Mesenchymal stem cell (in vitro differentiated cells and primary cell): ENCODE data around the gene DGCR6.
"Not testable (repeated sequence)": the region's sequence is repeated elsewhere in the genome, so short reads cannot be mapped to it uniquely, and the experiment has no call there.

ENCODE experiments used
- DNase-seq: peaks from one replicate; pipeline ENCODE4 v3.0.0-alpha.2; 2013
- H2AFZ ChIP-seq: one replicate; pipeline ENCODE4 v1.6.1; 2013; ENCODE audit warnings: low read depth, mild to moderate bottlenecking, control low read depth, inconsistent platforms, low read length, moderate library complexity
- H2AK5ac ChIP-seq: 2 replicates; pipeline ENCODE4 v1.6.1; 2013; ENCODE audit warnings: low read length, moderate library complexity, mild to moderate bottlenecking, inconsistent platforms; ENCODE audit not compliant: severe bottlenecking
- H2BK120ac ChIP-seq: one replicate; pipeline ENCODE4 v1.6.1; 2013; ENCODE audit warnings: low read depth, mild to moderate bottlenecking, inconsistent platforms, low read length, moderate library complexity
- H2BK12ac ChIP-seq, 2 experiments: one replicate each; pipeline ENCODE4 v1.6.1; 2013; ENCODE audit warnings: inconsistent platforms in 2 of 2, low read length in 2 of 2, mild to moderate bottlenecking in 2 of 2, moderate library complexity in 2 of 2, control low read depth in 1 of 2
- H2BK15ac ChIP-seq: one replicate; pipeline ENCODE4 v1.6.1; 2013; ENCODE audit warnings: mild to moderate bottlenecking, low read depth, inconsistent platforms; ENCODE audit not compliant: poor library complexity, severe bottlenecking
- H2BK5ac ChIP-seq: 2 replicates; pipeline ENCODE4 v1.6.1; 2013; ENCODE audit warnings: low read depth, mild to moderate bottlenecking, low read length, control low read depth, inconsistent platforms; ENCODE audit not compliant: poor library complexity, severe bottlenecking
- H3K14ac ChIP-seq, 2 experiments: one replicate each; pipeline ENCODE4 v1.6.1; 2013; ENCODE audit warnings: inconsistent platforms in 2 of 2, low read length in 2 of 2, control low read depth in 1 of 2, mild to moderate bottlenecking in 1 of 2, moderate library complexity in 1 of 2
- H3K18ac ChIP-seq, 2 experiments: one replicate each; pipeline ENCODE4 v1.6.1; 2013; ENCODE audit warnings: inconsistent platforms in 2 of 2, low read length in 2 of 2, control low read depth in 1 of 2, low read depth in 1 of 2, mild to moderate bottlenecking in 1 of 2
- H3K23ac ChIP-seq, 2 experiments: one replicate each; pipeline ENCODE4 v1.6.1; 2013; ENCODE audit warnings: inconsistent platforms in 2 of 2, low read length in 2 of 2, mild to moderate bottlenecking in 2 of 2, moderate library complexity in 2 of 2, control low read depth in 1 of 2
- H3K27ac ChIP-seq: 2 replicates; pipeline ENCODE4 v1.5.1; 2013; ENCODE audit warnings: mild to moderate bottlenecking, moderate library complexity, low read length, control low read depth, inconsistent platforms; ENCODE audit not compliant: poor library complexity, severe bottlenecking
- H3K27me3 ChIP-seq, 2 experiments: 2 replicates each; pipeline versions ENCODE4 v1.6.1 to v1.7.0; 2013; ENCODE audit warnings: low read length in 2 of 2, mild to moderate bottlenecking in 2 of 2, moderate library complexity in 2 of 2, control low read depth in 1 of 2, inconsistent platforms in 1 of 2; ENCODE audit not compliant: control insufficient read depth in 1 of 2, insufficient read depth in 1 of 2
- H3K36me3 ChIP-seq, 2 experiments: 2 replicates each; pipeline versions ENCODE4 v1.6.1 to v1.7.0; 2013; ENCODE audit warnings: low read length in 2 of 2, control low read depth in 1 of 2, inconsistent platforms in 1 of 2, low read depth in 1 of 2, mild to moderate bottlenecking in 1 of 2; ENCODE audit not compliant: insufficient read depth in 2 of 2, control insufficient read depth in 1 of 2
- H3K4ac ChIP-seq, 2 experiments: one replicate each; pipeline ENCODE4 v1.6.1; 2013; ENCODE audit warnings: inconsistent platforms in 2 of 2, low read length in 2 of 2, mild to moderate bottlenecking in 2 of 2, moderate library complexity in 2 of 2, control low read depth in 1 of 2, low read depth in 1 of 2
- H3K4me1 ChIP-seq: 2 replicates; pipeline ENCODE4 v1.6.1; 2013; ENCODE audit warnings: low read depth, low read length, control low read depth; ENCODE audit not compliant: control insufficient read depth, insufficient read depth
- H3K4me2 ChIP-seq: 2 replicates; pipeline ENCODE4 v1.6.1; 2013; ENCODE audit warnings: low read length, mild to moderate bottlenecking, inconsistent platforms; ENCODE audit not compliant: poor library complexity, severe bottlenecking
- H3K4me3 ChIP-seq, 2 experiments: 2 replicates each; pipeline versions ENCODE4 v1.5.1 to v1.7.0; 2013; ENCODE audit warnings: low read length in 2 of 2, mild to moderate bottlenecking in 2 of 2, control low read depth in 1 of 2, low read depth in 1 of 2; ENCODE audit not compliant: insufficient read depth in 1 of 2
- H3K79me1 ChIP-seq: replicated peaks from 2 replicates; pipeline ENCODE4 v1.6.1; 2013; ENCODE audit warnings: mild to moderate bottlenecking, control low read depth, low read length, inconsistent platforms; ENCODE audit not compliant: poor library complexity, severe bottlenecking
- H3K9ac ChIP-seq: 2 replicates; pipeline ENCODE4 v1.7.0; 2013; ENCODE audit warnings: mild to moderate bottlenecking, low read length, moderate library complexity
- H3K9me3 ChIP-seq: 2 replicates; pipeline ENCODE4 v1.7.0; 2013; ENCODE audit warnings: mild to moderate bottlenecking, low read length; ENCODE audit not compliant: control insufficient read depth
- H4K8ac ChIP-seq: one replicate; pipeline ENCODE4 v1.6.1; 2013; ENCODE audit warnings: inconsistent platforms, mild to moderate bottlenecking, low read length, moderate library complexity
- H4K91ac ChIP-seq: one replicate; pipeline ENCODE4 v1.6.1; 2013; ENCODE audit warnings: mild to moderate bottlenecking, low read length, inconsistent platforms
- WGBS: methylation state at CpG from one replicate; pipeline ENCODE4 v1.1.7; 2013; ENCODE audit warnings: mixed read lengths; 5-methylcytosine and 5-hydroxymethylcytosine counted together

DGCR6 gene

GRCh38 chr22:18950141-18950540 lies 44.0 kb downstream of the DGCR6 start:
- Histone ChIP-seq H3K23ac (no peak overlapping the region), H3K4me2 (no peak overlapping the region), H3K4ac (no peak overlapping the region), H2BK12ac (no peak overlapping the region), H3K18ac (no peak overlapping the region), H3K4me1 (no peaks in the 10 kb centered on the region), H2BK120ac (no peak overlapping the region), H2BK15ac (no peak overlapping the region), H3K36me3 (no peaks in the 10 kb centered on the region), H4K8ac (no peak overlapping the region), H4K91ac (peak overlapping the region; percentile 61), H3K79me1 (no peaks in the 10 kb centered on the region), H3K9ac (no peak overlapping the region), H3K4me3 (no peak overlapping the region), H2BK5ac (no peak overlapping the region), H2AFZ (no peak overlapping the region), H2AK5ac (no peak overlapping the region), H3K14ac (no peak overlapping the region), H3K9me3 (no peaks in the 10 kb centered on the region), H3K27me3 (peaks cover 0 to 34% of the 10 kb centered on the region in 2 experiments), H3K27ac (no peak overlapping the region)
- 90% methylated on average over 5 of the region's 5 CpGs for WGBS
- DNase-seq = no peak

DNA sequence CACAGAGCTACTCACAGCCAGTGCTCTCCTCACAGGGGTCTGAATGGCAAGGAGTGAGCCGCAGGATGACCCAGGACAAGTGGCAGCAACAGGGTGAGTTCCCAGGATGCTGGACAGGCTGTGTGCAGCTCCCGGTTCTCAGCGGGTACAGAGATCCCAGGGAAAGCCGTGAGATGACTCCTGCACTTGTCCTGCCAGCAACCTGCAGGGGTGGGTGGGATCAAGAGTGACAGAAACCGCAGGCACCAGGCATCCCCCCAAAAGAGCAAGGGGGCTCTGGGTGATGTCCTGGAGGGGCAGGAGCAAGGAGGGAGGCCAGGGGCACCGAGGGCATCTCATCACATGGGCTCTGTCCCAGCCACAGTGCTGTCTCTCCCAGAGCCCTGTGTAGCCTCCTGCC lies 45.9 kb downstream of the DGCR6 start:
- no peak overlapping the region for H3K4me2 ChIP-seq
- no peak overlapping the region for H4K91ac ChIP-seq
- H2AK5ac ChIP-seq = no peak overlapping the region
- H3K9ac ChIP-seq = no peak overlapping the region
- no peak overlapping the region for H2AFZ ChIP-seq
- no peak overlapping the region for H3K27ac ChIP-seq
- H4K8ac ChIP-seq = no peak overlapping the region
- H3K4ac ChIP-seq = no peak overlapping the region
- H3K14ac ChIP-seq = no peak overlapping the region
- H3K4me1 ChIP-seq = no peaks in the 10 kb centered on the region
- peaks cover 0 to 34% of the 10 kb centered on the region in 2 experiments for H3K27me3 ChIP-seq
- H2BK120ac ChIP-seq = no peak overlapping the region
- no peak overlapping the region for H2BK15ac ChIP-seq
- H3K18ac ChIP-seq = no peak overlapping the region
- H2BK5ac ChIP-seq = no peak overlapping the region
- DNase-seq = no peak
- no peak overlapping the region for H3K4me3 ChIP-seq
- no peaks in the 10 kb centered on the region for H3K79me1 ChIP-seq
- no peak overlapping the region for H3K23ac ChIP-seq
- no peaks in the 10 kb centered on the region for H3K36me3 ChIP-seq
- 87% methylated on average over 6 of the region's 6 CpGs for WGBS
- H3K9me3 ChIP-seq = no peaks in the 10 kb centered on the region
- H2BK12ac ChIP-seq = no peak overlapping the region

- not testable (repeated sequence) for H3K23ac ChIP-seq, H3K14ac ChIP-seq, H4K8ac ChIP-seq, H2BK5ac ChIP-seq, DNase-seq, H2AK5ac ChIP-seq, H2BK120ac ChIP-seq, H3K4me1 ChIP-seq, H3K4me2 ChIP-seq, H3K4ac ChIP-seq, H3K9ac ChIP-seq, H3K9me3 ChIP-seq, H3K79me1 ChIP-seq, H3K4me3 ChIP-seq, H3K18ac ChIP-seq, H2AFZ ChIP-seq, H2BK12ac ChIP-seq, H3K36me3 ChIP-seq, H2BK15ac ChIP-seq, H4K91ac ChIP-seq, H3K27ac ChIP-seq
- 74% methylated on average over 8 of the region's 14 CpGs for WGBS
- peaks cover 0 to 34% of the 10 kb centered on the region in 2 experiments for H3K27me3 ChIP-seq
Measured at GRCh38 chr22:18953128-18953527, 47.0 kb downstream of the DGCR6 start.

GRCh38 chr22:18954303-18954989 lies 48.3 kb downstream of the DGCR6 start:
- not testable (repeated sequence) for H4K8ac ChIP-seq, H3K4me1 ChIP-seq, H3K36me3 ChIP-seq, H2AFZ ChIP-seq, H3K9me3 ChIP-seq, H2BK15ac ChIP-seq, H3K4me2 ChIP-seq, H2BK5ac ChIP-seq, H3K27ac ChIP-seq, H4K91ac ChIP-seq, H3K79me1 ChIP-seq, H2BK120ac ChIP-seq, H3K9ac ChIP-seq, H3K14ac ChIP-seq, H3K18ac ChIP-seq, H3K4ac ChIP-seq, H2AK5ac ChIP-seq, H3K4me3 ChIP-seq, H3K23ac ChIP-seq, H2BK12ac ChIP-seq
- peaks cover 0 to 24% of the 10 kb centered on the region in 2 experiments for H3K27me3 ChIP-seq
- DNase-seq = peak; percentile 46
- 10% methylated on average over 13 of the region's 14 CpGs for WGBS
